GM12864 (cell line): ENCODE measurements around the gene BTBD2.

Experiments used
- DNase-seq: peaks from one replicate; pipeline ENCODE4 v3.0.0-alpha.2; 2011; ENCODE audit warnings: low read depth
- H3K4me3 ChIP-seq: 2 replicates; pipeline ENCODE4 v1.5.1; 2011; ENCODE audit warnings: mild to moderate bottlenecking, low read depth, low read length, control low read depth
- TF ChIP-seq, protein P1 (sequence below): IDR thresholded peaks from 2 replicates; pipeline ENCODE4 v1.5.1; 2011; ENCODE audit warnings: low read depth, mild to moderate bottlenecking, moderate library complexity, low read length, control low read depth, inconsistent platforms; ENCODE audit errors: missing control alignments

The BTBD2 gene

DNA sequence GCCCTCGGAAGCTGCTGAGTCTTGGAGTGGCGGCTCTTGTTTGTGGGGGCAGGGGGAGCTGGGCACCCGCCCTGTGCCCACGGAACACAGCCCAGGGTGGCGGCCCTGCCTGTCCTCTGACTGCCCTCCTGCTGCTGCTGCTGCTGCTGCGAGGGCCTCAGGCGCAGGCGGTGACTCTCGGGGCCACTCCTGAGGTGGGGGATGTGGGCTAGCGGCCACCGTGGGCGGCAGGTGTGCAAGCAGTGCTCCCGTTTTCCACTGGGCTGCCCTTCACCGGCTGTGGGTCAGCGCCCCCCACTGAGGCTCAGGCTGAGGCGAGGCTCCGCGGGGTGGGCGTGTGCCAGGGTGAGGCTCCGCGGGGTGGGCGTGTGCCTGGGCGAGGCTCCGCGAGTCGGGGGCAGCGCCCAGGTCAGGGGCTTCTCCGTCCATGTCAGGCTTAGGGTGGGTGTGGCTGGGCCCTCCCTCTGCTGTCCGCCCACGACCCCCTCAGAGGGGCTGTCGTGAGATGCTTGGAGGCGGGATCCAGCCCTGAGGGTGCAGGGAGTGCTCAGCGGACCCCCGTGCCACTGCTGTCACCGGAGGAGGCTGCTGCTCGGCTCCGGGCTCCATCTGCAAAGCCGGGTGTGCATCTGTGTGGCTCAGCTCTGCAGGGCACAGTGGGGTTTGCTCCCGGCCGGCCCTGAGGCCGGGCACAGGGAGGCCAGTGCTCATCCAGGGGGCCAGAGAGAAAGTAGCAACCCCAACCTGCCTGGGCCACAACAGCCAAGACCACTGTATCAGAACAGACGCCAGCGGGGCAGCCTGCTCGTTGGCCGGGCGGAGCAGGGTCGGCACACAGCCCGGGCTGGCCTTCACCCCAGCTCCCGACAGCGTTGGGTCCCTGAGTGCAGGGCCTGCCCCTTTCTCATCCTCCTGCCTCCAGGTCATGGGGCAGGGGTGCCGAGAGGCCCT lies 60.1 kb downstream of the BTBD2 start:
- H3K4me3 ChIP-seq, result no peak overlapping the region
- DNase-seq, result no peak
- TF ChIP-seq, protein P1, sequence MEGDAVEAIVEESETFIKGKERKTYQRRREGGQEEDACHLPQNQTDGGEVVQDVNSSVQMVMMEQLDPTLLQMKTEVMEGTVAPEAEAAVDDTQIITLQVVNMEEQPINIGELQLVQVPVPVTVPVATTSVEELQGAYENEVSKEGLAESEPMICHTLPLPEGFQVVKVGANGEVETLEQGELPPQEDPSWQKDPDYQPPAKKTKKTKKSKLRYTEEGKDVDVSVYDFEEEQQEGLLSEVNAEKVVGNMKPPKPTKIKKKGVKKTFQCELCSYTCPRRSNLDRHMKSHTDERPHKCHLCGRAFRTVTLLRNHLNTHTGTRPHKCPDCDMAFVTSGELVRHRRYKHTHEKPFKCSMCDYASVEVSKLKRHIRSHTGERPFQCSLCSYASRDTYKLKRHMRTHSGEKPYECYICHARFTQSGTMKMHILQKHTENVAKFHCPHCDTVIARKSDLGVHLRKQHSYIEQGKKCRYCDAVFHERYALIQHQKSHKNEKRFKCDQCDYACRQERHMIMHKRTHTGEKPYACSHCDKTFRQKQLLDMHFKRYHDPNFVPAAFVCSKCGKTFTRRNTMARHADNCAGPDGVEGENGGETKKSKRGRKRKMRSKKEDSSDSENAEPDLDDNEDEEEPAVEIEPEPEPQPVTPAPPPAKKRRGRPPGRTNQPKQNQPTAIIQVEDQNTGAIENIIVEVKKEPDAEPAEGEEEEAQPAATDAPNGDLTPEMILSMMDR, result no peak

DNA sequence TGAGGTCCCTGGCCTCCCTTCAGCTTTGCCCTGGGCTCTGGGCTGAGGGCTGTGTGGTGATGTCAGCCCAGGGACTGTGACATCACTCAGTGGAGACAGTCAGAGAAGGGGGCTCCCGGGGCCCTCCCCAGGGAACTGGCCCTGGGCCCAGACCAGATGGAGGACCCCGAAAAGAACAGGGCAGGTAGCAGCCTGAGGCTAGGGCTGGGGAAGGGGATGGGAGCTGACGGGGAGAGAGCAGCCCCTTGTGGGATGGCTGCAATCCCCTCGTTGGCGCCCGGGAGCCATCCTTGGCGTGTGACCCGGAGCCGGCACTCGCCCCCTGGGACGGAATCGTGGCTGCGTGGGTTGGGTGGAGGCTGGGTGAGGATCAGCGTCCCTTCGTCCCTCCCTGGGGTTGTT lies 61.0 kb downstream of the BTBD2 start:
- TF ChIP-seq, protein P1, result no peak
- no peak overlapping the region for H3K4me3 ChIP-seq
- no peak for DNase-seq

DNA sequence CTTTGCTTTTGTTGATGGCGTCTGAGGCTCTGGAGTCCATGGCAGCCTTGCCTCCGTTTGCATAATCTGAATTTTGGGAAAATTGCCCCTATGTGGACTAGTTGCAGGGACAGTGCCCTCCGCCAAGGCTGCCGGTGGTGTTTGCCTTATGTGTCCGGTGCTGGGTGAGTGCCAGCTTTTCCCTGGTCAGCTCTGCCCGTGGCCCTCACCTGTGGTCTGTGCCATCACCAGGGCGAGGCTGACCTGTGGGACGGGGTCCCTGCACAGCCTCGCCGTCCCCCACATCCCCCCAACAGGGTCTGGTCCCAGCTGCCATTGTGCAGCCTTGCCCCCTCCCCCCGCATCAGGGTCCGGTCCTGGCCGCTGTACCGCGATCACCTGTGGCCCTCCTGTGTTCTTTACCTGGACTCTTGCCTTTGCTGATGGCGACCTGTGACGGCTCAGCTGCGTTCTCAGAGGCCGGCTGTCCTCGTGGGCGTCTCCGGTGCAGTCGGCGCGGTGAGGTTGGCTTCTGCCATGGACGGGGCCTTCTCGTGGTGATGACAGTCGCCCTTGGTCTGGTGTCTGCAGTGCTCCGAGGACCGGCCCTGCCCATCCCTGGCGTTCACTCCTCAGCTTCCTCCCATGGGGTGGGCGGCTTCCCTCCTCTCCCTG lies 61.9 kb downstream of the BTBD2 start:
- DNase-seq, result no peak
- TF ChIP-seq, protein P1, result no peak

DNA sequence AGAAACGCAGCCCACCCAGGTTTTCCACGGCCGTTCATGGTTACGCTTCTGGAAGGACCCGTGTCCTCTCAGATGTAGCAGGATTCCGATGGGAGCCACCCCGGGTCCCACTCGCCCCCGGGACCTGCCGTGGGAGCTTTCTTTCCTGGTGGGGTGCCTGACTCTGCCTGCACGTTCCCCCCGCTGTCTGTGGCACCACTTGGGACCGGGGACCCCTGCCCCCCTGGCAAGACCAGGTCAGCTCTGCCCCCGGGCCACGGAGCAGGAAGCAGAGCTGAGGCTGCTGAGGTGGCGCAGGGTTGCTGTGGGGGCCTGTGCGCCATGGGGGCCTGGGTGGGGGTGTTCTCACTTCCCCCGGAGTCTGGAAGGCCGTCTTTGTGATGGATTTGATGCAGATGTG lies 62.5 kb downstream of the BTBD2 start:
- H3K4me3 ChIP-seq, result no peak overlapping the region
- TF ChIP-seq, protein P1, result no peak
- DNase-seq, result no peak

More for the DNA sequence above, 61.9 kb downstream of the BTBD2 start:
- no peak overlapping the region for H3K4me3 ChIP-seq

DNA sequence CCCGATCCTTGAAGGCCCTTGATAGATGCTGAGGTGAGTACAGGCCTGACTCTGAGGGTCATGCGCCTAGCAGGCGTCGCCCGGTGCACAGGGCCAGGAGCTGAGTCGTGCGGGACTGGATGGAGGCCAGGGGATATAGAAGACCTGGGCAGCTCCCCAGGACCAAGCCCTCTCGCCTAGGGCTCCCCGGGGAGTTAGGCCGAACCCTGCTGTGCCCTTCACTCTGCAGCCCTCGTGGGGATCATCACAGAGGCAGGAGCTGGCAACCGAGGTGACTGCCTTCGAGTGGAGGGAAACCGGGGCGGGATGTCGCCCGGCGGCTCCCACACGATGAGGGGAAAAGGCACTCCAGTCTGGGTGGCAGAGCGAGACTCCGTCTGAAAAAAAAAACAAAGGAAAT lies 62.9 kb downstream of the BTBD2 start:
- TF ChIP-seq, protein P1, result no peak
- no peak for DNase-seq
- H3K4me3 ChIP-seq, result no peak overlapping the region

DNA sequence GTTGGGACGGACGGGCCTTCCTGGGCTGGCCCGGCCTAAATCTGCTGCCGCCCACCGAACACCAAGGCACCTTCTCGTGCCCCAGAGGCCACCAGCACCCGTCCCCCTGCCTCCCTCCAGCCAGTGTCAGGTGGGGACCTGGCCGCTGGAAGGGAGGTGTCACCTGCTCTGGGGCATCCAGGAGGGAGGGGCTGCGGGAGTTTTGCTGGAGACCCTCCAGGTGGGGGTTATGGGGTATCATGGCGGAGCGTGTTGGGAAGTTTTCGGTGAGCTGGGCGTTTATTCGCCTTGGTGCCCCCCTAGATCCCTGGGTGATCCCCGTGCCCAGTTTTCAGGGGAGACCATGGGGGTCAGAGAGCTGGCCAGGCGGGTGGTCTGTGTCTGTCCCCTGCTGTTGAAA lies 64.9 kb downstream of the BTBD2 start:
- DNase-seq, result no peak
- no peak overlapping the region for H3K4me3 ChIP-seq
- TF ChIP-seq, protein P1, result no peak
